Uterus (tissue), 2 donors: Measurements from ENCODE around the gene MYD88.

Experiments
- CTCF ChIP-seq, 4 experiments: fragments of 200-600 bp in 2 of 4; fragments of 450-650 bp in 2 of 4; sonication (generic) in 2 of 4; IDR thresholded peaks; one replicate each; pipeline ENCODE4 v1.5.1; 2016 to 2019; ENCODE audit warnings: antibody characterized with exemption in 4 of 4, mild to moderate bottlenecking in 2 of 4, moderate library complexity in 1 of 4
- POLR2A ChIP-seq, 2 donors: fragments of 450-650 bp; IDR thresholded peaks; one replicate each; pipeline ENCODE4 v1.6.1; 2016; ENCODE audit warnings: antibody characterized with exemption in 2 of 2, mild to moderate bottlenecking in 1 of 2, moderate library complexity in 1 of 2

- TF ChIP-seq CTCF (IDR thresholded peaks at IDR 0.05) (no peak), POLR2A (IDR thresholded peaks at IDR 0.05) (no peak)
Measured at GRCh38 chr3:38170722-38171121, 32.3 kb downstream of the MYD88 start.
